HTERT RPE-1 (cell line): ENCODE data around the gene TBC1D25.

Source experiments
- in situ Hi-C: fragments of 300-500 bp; cut with MboI; formaldehyde crosslinking; loops from 4 replicates; pipeline ENCODE4 v1.14.3; 2020; ENCODE audit warnings: low sequenced_read_pairs

TBC1D25 gene

GRCh38 chrX:48539345-48540027, at the start of gene TBC1D25:
Gene TBC1D25 (plus strand): TSS chrX:48539714. CDS start chrX:48539798, 84 bp downstream.
- in situ Hi-C loops, result no loop called here

- in situ Hi-C loops, result no loop called here
These were observed 49.6 kb upstream of the TBC1D25 start for GRCh38 chrX:48489892-48490291.

- in situ Hi-C loops, result no loop called here
These were observed 48.9 kb upstream of the TBC1D25 start for GRCh38 chrX:48490661-48491060.

- in situ Hi-C loops, result no loop called here
These were observed 47.7 kb upstream of the TBC1D25 start for GRCh38 chrX:48491809-48492208.

- in situ Hi-C loops, result no loop called here
These were observed 47.1 kb upstream of the TBC1D25 start for GRCh38 chrX:48492293-48492910.

GRCh38 chrX:48493890-48494364, 45.6 kb upstream of the TBC1D25 start:
- in situ Hi-C loops, result no loop called here

GRCh38 chrX:48496660-48497059, 42.9 kb upstream of the TBC1D25 start:
- in situ Hi-C loops, result no loop called here

GRCh38 chrX:48497871-48498270, 41.6 kb upstream of the TBC1D25 start:
- in situ Hi-C loops, result no loop called here

GRCh38 chrX:48498374-48498809, 41.1 kb upstream of the TBC1D25 start:
- in situ Hi-C loops, result no loop called here

- in situ Hi-C loops, result no loop called here
These were observed 35.3 kb upstream of the TBC1D25 start for GRCh38 chrX:48504261-48504660.

- in situ Hi-C loops, result no loop called here
These were observed 34.0 kb upstream of the TBC1D25 start for GRCh38 chrX:48505481-48505880.

- in situ Hi-C loops, result no loop called here
These were observed 32.3 kb upstream of the TBC1D25 start for GRCh38 chrX:48507246-48507645.

GRCh38 chrX:48508400-48509244, 30.9 kb upstream of the TBC1D25 start, which contains the start of gene PORCN:
Gene PORCN (plus strand): TSS chrX:48508992. CDS start chrX:48509821, 829 bp downstream.
- in situ Hi-C loops, result no loop called here

- in situ Hi-C loops, result no loop called here
These were observed 30.3 kb upstream of the TBC1D25 start for GRCh38 chrX:48509245-48509590.

GRCh38 chrX:48509619-48510018, 29.9 kb upstream of the TBC1D25 start:
- in situ Hi-C loops, result no loop called here

GRCh38 chrX:48511560-48511959, 28.0 kb upstream of the TBC1D25 start:
- in situ Hi-C loops, result no loop called here

GRCh38 chrX:48512371-48512935, 27.1 kb upstream of the TBC1D25 start:
- in situ Hi-C loops, result no loop called here

GRCh38 chrX:48513670-48514069, 25.8 kb upstream of the TBC1D25 start:
- in situ Hi-C loops, result no loop called here

- in situ Hi-C loops, result no loop called here
These were observed 25.2 kb upstream of the TBC1D25 start for GRCh38 chrX:48514126-48514806.

GRCh38 chrX:48514868-48515460, 24.6 kb upstream of the TBC1D25 start:
- in situ Hi-C loops, result no loop called here
